SH-SY5Y (cell line): ENCODE results near the gene PMAIP1.

Experiments used
- GATA2 ChIP-seq: IDR thresholded peaks from 2 replicates; pipeline ENCODE4 v1.6.1; 2011; ENCODE audit warnings: mild to moderate bottlenecking, low read depth, low read length
- GATA3 ChIP-seq: IDR thresholded peaks from 2 replicates; pipeline ENCODE4 v1.6.1; 2011; ENCODE audit warnings: low read depth, mild to moderate bottlenecking, low read length, moderate library complexity

- TF ChIP-seq GATA3 (no peak), GATA2 (no peak)
These were observed 15.8 kb downstream of the PMAIP1 start for GRCh38 chr18:59915606-59916005.
